IMR-90 (cell line): ENCODE measurements around the gene LAMA3.

ENCODE experiments used
- BHLHE40 ChIP-seq: fragments of 150-350 bp; IDR thresholded peaks from 2 replicates; pipeline ENCODE4 v1.6.1; 2016; ENCODE audit warnings: mild to moderate bottlenecking, low read depth, low read length
- MAFK ChIP-seq: IDR thresholded peaks from 2 replicates; pipeline ENCODE4 v1.6.1; 2012; ENCODE audit warnings: low read depth, low read length, improper control_type of control experiment
- MAZ ChIP-seq: IDR thresholded peaks from 2 replicates; pipeline ENCODE4 v1.6.1; 2012; ENCODE audit warnings: low read depth, mild to moderate bottlenecking, low read length, improper control_type of control experiment, moderate library complexity, borderline replicate concordance
- MXI1 ChIP-seq: IDR thresholded peaks from 2 replicates; pipeline ENCODE4 v1.6.1; 2012; ENCODE audit warnings: low read depth, mild to moderate bottlenecking, low read length, moderate library complexity, borderline replicate concordance
- POLR2A ChIP-seq: IDR thresholded peaks from 2 replicates; pipeline ENCODE4 v1.6.1; 2012; ENCODE audit warnings: mild to moderate bottlenecking, low read depth, low read length
- RAD21 ChIP-seq: IDR thresholded peaks from 2 replicates; pipeline ENCODE4 v1.6.1; 2012; ENCODE audit warnings: low read length, improper control_type of control experiment
- RFX5 ChIP-seq: IDR thresholded peaks from 2 replicates; pipeline ENCODE4 v1.8.0; 2012; ENCODE audit warnings: low read depth, mild to moderate bottlenecking, low read length, moderate library complexity
- TF ChIP-seq, protein P1 (sequence below): conservative IDR thresholded peaks from 2 replicates; pipeline ENCODE4 v1.5.1; 2012; ENCODE audit warnings: mild to moderate bottlenecking, low read depth, low read length, improper control_type of control experiment
- TF ChIP-seq, protein P2 (sequence below): fragments of 150-350 bp; IDR thresholded peaks from 2 replicates; pipeline ENCODE4 v1.6.1; 2017; ENCODE audit warnings: mild to moderate bottlenecking, antibody characterized with exemption, low read length, low read depth

- TF ChIP-seq POLR2A (no peak), MAZ (no peak), RAD21 (no peak), RFX5 (no peak), BHLHE40 (no peak), MXI1 (no peak), MAFK (no peak)
- TF ChIP-seq, protein P1, sequence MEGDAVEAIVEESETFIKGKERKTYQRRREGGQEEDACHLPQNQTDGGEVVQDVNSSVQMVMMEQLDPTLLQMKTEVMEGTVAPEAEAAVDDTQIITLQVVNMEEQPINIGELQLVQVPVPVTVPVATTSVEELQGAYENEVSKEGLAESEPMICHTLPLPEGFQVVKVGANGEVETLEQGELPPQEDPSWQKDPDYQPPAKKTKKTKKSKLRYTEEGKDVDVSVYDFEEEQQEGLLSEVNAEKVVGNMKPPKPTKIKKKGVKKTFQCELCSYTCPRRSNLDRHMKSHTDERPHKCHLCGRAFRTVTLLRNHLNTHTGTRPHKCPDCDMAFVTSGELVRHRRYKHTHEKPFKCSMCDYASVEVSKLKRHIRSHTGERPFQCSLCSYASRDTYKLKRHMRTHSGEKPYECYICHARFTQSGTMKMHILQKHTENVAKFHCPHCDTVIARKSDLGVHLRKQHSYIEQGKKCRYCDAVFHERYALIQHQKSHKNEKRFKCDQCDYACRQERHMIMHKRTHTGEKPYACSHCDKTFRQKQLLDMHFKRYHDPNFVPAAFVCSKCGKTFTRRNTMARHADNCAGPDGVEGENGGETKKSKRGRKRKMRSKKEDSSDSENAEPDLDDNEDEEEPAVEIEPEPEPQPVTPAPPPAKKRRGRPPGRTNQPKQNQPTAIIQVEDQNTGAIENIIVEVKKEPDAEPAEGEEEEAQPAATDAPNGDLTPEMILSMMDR: no peak
- TF ChIP-seq, protein P2, sequence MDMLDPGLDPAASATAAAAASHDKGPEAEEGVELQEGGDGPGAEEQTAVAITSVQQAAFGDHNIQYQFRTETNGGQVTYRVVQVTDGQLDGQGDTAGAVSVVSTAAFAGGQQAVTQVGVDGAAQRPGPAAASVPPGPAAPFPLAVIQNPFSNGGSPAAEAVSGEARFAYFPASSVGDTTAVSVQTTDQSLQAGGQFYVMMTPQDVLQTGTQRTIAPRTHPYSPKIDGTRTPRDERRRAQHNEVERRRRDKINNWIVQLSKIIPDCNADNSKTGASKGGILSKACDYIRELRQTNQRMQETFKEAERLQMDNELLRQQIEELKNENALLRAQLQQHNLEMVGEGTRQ: no peak
Measured at GRCh38 chr18:23733895-23734294, 44.6 kb downstream of the LAMA3 start.
